GM18505 (cell line): ENCODE results near the gene DUSP10.
A peak's percentile ranks its signal among the peaks of the same experiment; 100 is the strongest.

Source experiments
- ATAC-seq: cut with Tn5 transposase; IDR thresholded peaks from one replicate; pipeline ENCODE4 v1.9.1; 2021; ENCODE audit not compliant: unreplicated experiment
- POLR2A ChIP-seq: IDR thresholded peaks from 4 replicates; pipeline ENCODE4 v1.6.1; 2011; ENCODE audit warnings: borderline replicate concordance; ENCODE audit not compliant: insufficient read depth, insufficient read length; ENCODE audit errors: extremely low read depth

The DUSP10 gene

DNA sequence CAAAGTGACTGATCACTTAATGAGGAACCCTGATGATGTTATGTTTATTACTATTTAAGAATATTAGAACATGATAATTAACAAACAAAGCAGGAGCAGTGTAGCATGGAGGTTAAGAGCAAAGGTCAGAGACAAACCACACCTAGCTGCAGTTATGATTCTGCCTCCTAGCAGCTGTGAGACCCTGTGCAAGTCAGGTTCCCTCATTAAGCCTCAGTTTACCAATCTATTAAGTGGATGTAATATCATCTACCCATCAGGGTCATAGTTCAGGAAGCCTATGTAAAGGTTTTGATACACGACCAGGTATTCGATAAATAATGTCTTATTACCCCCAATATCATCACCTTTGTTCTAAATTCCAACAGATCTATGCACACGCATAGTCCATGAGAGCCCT is 32.0 kb downstream of the DUSP10 start:
- no peak for ATAC-seq
- TF ChIP-seq POLR2A = no peak

GRCh38 chr1:221708987-221709386 is 32.9 kb downstream of the DUSP10 start:
- ATAC-seq = peak; percentile 27
- TF ChIP-seq POLR2A = no peak

DNA sequence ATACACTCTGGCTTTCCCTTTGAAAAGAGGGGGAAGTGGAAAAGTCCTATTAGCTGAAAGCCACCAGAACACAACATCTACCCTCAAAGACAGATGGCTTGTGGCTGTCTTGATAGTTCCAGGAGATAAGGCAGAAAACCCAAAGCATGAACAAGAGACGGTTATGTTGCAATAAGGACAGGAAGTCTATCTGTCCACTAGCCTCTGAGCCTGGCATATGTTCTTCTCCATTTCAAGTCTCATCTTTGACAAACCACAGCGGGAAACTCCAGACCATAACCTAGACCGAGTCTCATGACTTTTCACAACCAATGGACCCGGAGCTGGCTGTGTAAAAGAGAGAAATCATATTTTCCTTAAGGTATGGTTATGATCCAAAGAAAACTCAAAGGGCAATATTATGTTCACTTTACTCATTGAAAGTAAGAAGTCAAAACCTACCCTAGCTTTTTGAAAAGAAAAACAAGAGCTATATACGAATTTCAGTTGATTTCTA is 33.8 kb downstream of the DUSP10 start:
- peak; percentile 22 for TF ChIP-seq POLR2A
- peak; percentile 63 for ATAC-seq

GRCh38 chr1:221706876-221707582 is 34.9 kb downstream of the DUSP10 start:
- TF ChIP-seq POLR2A = no peak
- ATAC-seq = no peak

- TF ChIP-seq POLR2A = no peak
- ATAC-seq = no peak
These were observed 35.7 kb downstream of the DUSP10 start for GRCh38 chr1:221706191-221706590.

DNA sequence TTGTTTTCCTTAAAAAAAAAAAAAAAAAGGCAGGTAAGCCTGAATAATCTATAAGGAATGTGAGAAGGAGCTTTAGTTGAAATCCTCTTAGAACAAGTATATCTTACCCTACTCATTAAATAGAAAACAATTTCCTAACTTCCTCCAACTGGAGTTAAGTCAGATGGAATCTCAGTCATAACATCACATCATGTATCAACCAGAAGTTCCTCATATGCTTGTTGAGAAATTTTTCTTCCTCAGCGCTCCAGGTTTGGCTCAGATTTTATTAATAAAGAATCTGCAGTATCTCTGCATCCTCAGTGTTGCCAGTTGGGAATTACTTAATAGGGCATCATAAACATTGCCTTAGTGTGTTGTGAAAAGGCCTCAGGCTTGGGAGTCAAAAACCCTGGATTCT is 37.6 kb downstream of the DUSP10 start:
- TF ChIP-seq POLR2A = no peak
- ATAC-seq = no peak

GRCh38 chr1:221701570-221702186 is 40.2 kb downstream of the DUSP10 start:
- TF ChIP-seq POLR2A = no peak
- no peak for ATAC-seq

DNA sequence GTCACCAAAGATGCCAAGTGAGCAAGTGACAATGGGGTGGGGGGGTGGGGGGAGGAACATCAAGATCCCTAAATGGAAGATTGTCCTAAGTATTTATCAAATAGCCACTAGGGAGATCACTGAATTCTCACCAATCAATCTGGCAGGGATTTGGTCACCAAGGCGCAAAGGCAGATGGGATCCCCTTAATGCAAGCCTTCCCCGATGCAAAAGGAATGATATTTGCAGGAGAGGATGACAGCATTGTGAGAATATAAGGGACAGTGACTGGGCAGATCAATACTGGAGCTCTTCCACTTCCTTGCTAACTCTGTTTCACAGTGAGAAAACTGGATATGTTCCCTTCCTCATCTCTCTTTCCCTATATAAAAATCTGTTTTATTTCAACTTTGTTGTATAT is 40.9 kb downstream of the DUSP10 start:
- no peak for ATAC-seq
- no peak for TF ChIP-seq POLR2A

DNA sequence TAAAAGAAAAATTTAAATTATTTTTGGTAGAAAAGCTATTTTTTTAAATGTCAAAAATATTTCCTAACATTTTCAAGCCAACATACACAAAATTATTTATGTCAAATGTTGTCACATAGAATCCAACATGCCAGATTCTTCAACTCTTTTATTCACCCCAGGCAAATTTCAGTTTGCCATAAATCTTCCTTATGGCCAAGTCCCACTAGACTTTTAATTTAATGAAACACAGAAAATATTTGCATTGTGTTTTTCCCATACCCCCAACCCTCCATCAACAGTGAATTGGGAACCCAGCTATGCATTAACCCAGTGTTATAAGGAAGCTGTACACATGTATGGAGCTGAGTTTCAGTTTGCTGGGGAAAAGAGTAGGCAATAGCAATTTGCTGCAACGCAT is 41.4 kb downstream of the DUSP10 start:
- TF ChIP-seq POLR2A = no peak

DNA sequence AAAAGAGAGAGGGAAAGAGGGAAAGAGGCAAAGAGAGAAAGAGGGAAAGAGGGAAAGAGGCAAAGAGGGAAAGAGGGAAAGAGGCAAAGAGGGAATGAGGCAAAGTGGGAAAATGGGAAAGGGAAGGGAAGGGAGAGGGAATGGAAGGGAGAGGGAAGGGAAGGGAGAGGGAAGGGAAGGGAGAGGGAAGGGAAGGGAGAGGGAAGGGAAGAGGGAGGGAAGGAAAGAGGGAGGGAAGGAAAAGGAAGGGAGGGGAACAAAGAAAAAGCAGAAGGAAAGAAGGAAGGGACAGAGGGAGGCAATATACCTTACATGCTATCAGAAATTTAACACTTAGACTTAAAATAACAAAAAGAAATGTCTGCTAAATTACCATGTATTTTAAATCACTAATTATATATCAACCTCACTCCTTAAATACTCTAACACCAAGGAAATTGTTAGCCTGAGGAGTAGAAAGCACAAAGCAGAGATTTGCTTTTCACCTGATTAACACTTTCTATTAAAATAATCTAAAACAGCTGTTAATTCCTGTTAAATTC is 41.8 kb downstream of the DUSP10 start:
- TF ChIP-seq POLR2A = no peak
- ATAC-seq = no peak

More for the DNA sequence above, 41.4 kb downstream of the DUSP10 start:
- ATAC-seq = no peak

GRCh38 chr1:221699577-221699976 is 42.3 kb downstream of the DUSP10 start:
- ATAC-seq = no peak
- no peak for TF ChIP-seq POLR2A

- ATAC-seq = no peak
These were observed 43.1 kb downstream of the DUSP10 start for GRCh38 chr1:221698579-221699349.

GRCh38 chr1:221697923-221698425 is 43.9 kb downstream of the DUSP10 start:
- peak; percentile 12 for TF ChIP-seq POLR2A
- ATAC-seq = no peak

More at GRCh38 chr1:221698579-221699349, 43.1 kb downstream of the DUSP10 start:
- peak; percentile 17 for TF ChIP-seq POLR2A
